Ammon's horn (tissue), 1 donor: Measurements from ENCODE around the gene SPA17.

Experiments
- DNase-seq: peaks from one replicate; pipeline ENCODE4 v3.0.0-alpha.2; 2016; ENCODE audit warnings: low spot score

Gene SPA17

GRCh38 chr11:124673333-124674167 lies at the start of gene SPA17, which contains the start of gene SIAE:
SPA17 (plus strand) TSS chr11:124673904; CDS start chr11:124675265, 1,361 bp downstream.
SIAE (minus strand) TSS chr11:124673739; CDS start chr11:124673708, 31 bp downstream.
- DNase-seq, result peak; percentile 82

- no peak for DNase-seq
Measured at GRCh38 chr11:124625504-124626168, 48.1 kb upstream of the SPA17 start.

DNA sequence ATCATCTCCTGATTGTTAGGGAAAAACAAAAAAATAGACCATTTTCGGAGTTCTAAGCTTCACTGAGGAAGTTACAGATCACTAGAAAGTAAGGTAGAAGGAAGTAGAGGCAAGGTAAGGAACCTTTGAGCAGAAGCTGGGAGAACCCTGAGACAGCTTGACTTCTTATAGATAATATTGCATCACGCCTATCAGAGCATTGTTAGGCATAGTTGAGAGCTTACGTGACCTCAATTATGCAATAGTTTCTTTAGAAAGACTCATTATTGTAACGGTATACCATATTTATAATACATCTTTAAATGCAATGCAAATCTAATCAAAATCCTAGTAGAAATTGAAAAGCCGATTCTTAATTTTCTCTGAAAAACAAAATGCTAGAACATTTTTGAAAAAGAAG lies 46.2 kb upstream of the SPA17 start:
- no peak for DNase-seq

DNA sequence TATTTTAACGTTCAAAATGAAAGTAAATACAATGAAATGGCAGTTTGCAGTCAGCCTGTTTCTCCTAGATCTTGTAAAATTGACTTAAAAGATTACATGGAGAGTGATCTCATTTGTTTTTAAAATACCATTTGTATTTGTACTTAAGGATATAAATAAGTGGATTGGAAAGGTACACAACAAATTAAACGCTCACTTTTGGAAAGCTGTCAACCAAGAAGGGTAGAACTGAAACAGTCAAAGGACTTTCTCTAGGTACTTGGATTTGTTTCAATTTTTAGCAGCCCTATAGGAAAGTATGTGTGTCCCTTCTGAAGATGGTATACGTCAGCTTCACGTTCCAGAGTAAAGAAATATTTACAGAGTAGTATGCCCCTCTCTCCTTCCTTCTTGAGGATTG lies 43.7 kb upstream of the SPA17 start:
- DNase-seq, result no peak

- no peak for DNase-seq
Measured at GRCh38 chr11:124633355-124633754, 40.3 kb upstream of the SPA17 start.

GRCh38 chr11:124635932-124636331 lies 37.8 kb upstream of the SPA17 start:
- no peak for DNase-seq

- no peak for DNase-seq
Measured at GRCh38 chr11:124638500-124638899, 35.2 kb upstream of the SPA17 start.

- no peak for DNase-seq
Measured at GRCh38 chr11:124639186-124639585, 34.5 kb upstream of the SPA17 start.

DNA sequence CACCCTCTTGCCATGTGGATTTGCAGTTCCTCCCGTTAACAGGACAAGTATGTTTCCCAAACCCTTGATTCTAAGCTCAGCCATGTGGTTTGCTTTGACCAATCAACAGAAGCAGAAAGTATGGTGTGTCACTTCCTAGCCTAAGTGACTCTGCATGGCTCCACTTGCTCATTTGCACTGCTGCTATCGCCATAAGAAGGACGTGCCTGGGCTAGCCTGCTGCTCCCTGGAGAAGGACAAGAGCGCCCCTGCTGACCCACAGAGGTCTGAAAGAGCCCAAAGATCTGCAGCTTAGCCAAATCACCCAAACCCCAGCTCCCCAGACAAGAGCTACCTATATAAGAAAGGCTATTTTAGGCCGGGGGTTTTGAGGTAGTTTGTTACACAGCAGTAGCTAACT lies 33.0 kb upstream of the SPA17 start:
- DNase-seq, result no peak

- no peak for DNase-seq
Measured at GRCh38 chr11:124642628-124643027, 31.1 kb upstream of the SPA17 start.

DNA sequence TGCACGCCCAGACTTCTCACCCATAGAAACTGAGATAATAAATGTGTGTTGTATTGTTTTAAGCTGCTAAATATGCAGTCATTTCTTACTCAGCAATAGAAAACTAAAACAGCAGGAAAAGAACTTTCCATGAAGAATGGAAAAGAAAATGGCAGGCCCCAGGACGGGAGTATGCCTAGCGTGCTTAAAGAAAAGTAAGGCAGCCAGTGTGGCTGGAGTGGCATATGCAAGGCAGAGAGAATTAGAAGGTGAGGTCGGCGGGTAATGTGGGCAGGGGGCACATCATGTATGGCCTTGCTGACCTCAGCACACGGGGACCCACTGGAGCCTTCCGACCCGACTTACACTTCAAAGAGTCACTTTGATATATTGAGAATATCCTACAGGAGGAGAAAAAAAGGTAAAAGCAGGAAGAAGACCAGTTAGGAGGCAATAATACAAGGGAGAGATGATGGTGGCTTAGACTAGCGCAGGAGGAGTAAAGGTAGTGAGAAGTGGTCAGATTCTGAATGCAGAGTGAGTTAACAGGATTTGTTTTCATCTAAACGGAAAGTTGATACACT lies 30.6 kb upstream of the SPA17 start:
- no peak for DNase-seq

DNA sequence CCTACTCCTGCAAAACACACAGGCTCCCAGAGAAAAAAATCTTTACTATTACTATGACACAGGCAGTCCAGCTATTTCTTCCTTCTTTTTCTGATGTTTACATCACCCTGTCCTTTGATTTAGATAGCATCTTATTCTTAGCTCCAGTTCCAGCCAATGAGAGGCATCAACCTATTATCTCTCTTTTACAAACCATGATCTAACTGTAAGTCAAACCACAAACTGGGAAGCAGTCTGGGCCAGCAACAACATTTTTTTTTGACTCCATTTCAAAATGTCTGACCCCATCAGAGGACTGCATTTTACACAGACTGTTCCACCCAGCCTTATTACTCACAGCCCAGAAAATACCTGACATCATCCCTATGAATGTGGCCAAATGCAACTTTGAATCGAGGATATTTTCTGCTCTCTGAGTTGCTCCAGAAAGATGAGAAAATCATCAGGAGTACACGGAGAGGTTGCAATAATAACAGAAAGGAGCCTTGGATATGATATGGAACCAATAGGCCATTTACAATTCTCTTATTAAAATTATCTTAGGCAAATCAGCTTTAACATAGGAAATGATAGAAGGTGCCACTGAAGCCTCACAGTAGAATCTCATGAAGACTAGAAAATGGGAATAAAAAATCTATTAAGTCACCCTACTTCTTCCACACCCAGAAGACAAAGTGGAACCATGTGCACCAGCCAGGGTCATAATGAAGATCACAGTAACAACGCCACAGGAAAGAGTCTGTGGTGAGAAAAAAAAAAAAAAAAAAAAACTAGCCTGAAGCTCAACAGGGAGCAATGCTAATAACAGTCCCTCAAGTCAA lies 29.9 kb upstream of the SPA17 start:
- DNase-seq, result no peak

DNA sequence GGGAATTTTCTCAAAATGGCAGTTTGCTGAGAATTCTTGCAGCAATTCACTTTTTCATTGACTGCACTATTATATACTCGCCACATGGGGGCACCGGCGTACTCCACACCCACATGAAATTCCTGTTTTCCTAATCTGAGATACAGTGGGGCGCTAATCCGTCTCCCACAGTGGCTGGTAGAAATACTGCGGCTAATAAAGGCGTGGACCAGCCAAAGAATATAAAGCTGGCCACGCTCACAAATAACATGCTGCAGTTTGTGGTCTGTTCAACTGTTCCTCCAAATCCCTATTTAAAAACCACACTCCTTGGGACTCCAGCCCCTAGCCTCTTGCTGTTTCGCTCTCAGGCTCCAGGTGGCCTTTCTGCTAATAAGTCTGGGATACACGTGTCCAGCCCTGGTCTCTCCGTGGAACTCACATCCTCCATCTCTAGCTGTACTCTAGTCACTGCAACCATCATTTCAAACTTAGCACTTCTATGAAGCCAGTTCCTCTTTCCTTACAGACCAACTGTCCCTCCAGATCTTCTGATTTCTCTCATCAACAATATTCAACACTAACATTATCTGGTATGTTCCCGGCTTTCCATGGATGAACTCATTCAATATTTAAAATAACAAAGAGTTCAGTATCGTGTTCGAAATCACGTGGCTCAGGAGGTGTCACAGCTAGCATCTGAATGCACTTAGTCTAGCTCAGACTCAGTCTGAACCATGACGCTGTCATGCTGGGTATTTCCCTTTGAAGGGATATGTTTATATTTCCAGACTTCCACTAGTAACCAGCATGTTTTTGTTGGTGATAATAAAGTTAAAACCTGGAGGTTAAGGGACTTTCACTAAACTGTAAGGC lies 29.1 kb upstream of the SPA17 start:
- peak; percentile 87 for DNase-seq

DNA sequence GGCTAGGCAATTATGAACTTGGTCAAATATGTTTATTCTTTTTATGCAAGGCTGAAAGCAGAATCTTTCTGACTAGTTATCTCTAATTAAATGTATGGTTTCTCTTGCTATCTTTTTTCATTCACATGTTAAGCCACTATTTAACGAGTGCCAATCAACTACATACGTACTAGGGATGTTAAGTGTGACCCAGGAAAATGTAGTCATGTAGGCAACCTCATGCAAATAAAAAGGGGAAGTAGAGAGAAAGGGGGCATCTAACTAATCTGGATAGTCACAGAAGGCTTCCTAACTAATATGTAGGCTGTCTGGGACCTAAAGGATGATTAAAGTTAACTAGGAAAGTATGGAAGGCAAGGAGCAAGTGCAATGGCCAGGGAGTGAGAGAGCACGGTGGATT lies 27.6 kb upstream of the SPA17 start:
- no peak for DNase-seq

DNA sequence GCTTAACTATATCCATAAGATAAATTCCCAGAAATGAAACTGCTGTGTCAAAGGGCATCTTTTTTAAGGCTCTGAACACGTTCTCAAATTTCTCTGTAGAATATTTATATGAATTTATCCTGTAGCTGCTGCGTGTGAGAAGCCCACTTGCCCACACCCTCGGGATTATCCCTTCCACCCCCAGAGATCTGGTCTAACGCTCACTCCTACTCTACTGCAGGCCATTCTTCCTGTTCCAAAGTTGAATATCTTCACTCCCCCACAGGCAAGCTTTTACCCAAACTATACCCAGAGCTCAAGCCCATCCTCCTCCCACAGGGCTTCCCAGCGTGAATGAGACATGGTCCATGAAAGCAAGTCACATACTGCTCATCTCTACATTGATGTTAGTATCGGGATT lies 25.1 kb upstream of the SPA17 start:
- no peak for DNase-seq

DNA sequence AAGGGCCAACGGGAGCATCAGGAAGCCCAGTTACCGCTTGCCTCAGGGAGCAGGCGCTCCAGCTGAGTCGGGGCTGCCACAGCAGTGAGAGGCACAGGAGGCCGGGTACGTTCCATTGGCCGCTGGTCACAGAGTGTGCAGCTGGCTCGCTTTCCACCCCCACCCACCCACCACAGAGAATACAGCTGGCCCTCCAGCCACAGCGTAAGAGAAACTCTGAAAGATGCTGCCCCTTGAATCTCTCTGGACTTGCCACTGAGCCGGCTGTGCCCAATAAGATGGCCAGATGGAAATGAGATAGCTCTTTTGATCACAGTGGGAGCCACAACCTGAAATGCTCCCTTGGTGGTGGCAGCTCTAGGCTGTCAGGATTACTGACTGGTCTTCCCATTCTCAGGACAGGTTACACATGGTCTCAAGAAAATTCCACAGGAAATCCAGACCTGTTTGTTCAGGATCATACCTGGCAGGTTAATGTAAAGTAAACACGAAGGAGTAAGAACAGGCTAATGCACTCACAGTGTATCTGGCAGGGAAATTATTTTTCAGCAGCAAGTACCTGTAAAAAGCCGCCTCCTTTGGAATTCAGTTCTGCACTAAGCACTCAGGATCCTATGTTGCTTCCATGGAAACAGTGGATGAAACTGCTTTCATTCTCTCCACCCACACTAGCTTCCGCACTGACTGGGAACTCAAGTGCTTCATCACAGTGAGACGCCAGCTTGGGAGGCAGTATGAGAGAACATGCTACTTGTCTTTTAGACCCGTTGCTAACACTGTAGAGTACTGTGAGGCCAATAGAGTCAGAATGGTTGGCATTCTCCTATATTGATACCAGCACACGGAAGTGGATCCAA lies 16.7 kb upstream of the SPA17 start:
- DNase-seq, result peak; percentile 76

DNA sequence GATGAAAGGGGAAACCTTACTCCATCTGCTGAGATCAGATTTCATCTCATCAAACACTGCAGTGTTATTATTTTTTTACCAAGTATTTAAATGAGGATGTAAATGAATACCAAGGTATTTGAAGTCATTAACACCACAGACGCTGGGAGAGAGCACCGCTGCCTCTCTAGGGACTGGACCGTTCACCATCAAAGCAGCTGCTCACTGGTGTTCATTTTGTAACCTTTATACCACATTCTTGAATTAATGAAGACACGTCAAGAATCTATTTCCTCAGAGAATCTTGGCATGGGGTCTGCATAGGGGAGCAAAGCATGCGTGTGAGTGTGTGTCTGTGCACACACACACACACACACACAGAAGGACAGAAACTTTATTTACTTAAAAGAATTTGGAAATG lies 15.8 kb upstream of the SPA17 start:
- no peak for DNase-seq

DNA sequence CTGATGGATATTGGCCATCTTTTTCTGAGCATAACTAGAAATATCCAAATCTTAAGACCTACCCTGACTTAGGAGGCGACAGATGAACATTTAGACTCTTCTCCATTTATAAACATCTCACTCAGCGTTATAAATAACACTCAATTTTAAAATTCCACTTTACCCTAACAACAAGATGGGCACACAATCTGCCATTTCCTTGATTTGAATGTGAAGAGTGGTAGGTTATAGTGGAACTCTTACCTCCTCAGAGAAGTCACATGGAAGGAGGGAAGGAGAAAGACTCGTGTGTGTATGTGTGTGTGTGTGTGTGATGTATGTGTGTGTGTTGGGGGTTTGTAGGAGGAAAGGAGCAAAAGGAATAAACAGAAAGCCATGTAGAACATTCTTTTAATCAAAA lies 15.2 kb upstream of the SPA17 start:
- no peak for DNase-seq

DNA sequence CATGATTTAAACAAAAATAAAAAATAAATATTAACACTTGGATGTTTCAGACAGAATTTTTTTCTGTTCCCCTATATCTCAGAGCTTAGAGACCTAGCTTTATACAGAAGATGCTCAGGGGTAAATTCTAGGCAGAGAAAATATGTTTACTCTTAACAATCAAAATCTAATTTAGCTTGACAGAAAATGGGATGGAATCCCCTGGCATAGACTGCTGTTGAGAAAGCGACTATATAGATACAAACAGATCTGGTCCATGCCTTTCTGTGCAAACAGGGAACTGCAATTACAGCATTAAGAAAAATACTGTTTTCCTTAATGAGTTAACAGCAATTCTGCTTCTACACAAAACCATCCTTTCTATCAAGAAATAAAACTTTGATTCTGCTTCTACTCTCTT lies 14.7 kb upstream of the SPA17 start:
- no peak for DNase-seq

DNA sequence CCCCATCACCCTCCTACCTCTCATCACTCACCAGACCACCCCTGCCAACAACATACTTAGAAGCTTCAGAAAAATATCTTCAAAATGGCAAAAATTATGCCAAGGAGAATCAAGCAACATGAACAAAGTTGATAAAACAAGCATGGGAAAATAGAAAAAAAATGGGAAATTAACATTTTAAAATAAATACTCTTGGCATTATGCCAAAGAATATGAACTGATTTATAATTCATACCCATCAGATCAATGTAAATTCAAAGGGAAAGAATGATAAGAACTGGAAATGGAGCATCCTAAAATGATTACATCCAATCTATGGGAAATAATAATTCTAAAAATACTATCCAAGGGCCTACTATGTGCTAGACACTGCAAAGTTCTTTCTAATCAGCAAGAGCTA lies 12.2 kb upstream of the SPA17 start:
- no peak for DNase-seq
